DMS53 treated with DMSO at 0.1 percent for 48 hours (cell line): ENCODE results near the gene NLRP9.

Experiments used
- DNase-seq: peaks from one replicate; lab custom pipeline; 2025; ENCODE audit not compliant: unreplicated experiment; lab: John Stamatoyannopoulos, UW

Gene NLRP9

DNA sequence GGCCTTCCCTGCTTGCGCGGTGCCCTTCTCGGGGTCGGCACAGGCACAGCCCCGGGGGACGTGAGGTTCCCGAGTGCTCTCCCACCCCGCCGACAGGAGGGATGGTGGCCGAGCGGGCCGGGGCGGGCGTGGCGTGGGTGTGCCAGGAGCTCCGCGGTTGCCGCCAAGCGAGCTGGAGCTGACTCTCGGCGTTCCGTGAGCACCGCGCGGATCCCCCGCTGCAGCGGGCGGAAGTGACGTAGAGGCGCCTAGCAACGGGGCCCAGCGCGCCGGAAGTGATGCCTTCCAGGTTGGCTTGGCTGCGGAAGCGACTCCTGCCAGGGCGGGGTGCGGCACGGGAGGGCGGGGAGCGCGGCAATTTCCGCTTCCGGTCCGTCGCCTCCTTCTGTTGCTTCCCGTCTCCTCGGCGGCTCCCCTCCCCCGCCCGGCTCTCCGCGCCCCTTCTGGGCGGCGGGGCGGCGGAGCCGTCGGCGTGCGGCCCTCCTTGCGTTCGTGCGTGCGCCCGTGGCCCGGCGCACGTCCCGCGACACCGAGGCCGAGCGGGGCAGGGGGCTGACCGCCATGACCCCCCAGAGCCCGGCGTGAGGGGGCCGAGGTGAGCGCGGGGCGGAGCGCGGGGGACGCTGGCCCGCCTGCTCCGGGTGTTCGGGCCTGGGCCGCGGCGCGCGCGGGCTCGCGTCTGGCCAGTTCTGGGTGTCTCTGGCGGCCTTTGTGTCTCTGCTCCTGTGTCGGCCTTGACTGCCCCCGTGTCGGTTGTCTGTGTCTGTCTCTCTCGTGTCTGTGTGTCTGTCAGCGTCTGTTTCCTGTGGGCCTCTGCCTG lies 63.2 kb downstream of the NLRP9 start, which contains the start of gene EPN1:
Gene EPN1, plus strand, starts transcription at position 386 of the 820 bp plus-strand sequence. CDS start 3,402 bp downstream, outside the sequence.
- DNase-seq: peak; percentile 90

DNA sequence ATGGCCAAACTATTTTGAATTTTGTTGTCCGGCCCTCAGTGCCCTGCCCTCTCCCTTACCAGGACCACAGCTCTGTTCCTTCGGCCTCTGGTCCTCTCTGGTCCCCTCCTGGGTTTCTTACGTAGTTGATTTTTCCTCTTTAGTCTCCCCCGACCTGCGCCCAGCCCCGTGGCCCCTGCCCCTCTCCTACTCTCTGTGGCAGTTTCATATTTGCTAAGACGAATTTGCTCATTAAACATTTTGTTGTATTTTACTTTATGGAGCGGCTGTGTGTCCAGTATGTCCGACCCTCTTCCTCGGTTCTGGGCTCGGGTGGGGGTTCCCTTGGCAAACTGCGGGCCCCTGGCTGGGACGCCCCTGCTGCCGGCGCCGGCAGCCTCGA lies 63.8 kb downstream of the NLRP9 start:
- DNase-seq: no peak

DNA sequence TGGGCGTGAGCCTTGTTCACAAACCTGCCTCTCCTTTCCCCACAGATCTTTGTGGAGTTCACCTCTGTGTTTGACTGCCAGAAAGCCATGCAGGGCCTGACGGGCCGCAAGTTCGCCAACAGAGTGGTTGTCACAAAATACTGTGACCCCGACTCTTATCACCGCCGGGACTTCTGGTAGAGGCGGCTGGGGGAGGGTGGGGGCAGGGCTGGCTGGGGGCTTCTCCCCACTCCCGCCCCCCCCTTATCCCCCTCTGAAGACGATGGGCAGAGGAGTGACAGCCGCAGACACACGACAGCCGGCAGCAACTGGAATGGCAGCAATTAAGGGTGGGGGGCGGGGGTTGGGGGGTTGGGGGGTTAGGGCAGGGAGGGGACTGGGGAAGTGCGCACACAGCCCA lies 64.3 kb downstream of the NLRP9 start:
- DNase-seq: no peak

DNA sequence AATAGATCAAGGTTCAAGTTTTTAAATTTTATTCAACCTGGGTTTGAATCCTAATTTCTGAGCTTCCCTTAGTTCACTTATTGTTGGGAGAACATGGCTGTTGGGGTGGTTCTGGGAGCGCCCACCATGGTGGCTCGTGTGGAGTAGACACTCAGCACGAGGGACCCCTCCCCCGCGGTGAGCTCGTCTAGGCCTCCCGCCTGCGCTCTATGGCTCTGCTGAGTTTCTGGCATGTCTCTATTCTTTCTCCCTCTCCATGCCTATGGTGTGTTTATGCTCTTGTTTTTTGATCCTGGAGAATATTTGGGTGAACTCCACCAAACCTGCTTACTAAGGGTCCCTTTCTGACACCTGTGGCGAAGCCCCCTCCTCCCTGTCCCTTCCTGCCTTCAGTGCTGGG lies 64.7 kb downstream of the NLRP9 start:
- DNase-seq: no peak

DNA sequence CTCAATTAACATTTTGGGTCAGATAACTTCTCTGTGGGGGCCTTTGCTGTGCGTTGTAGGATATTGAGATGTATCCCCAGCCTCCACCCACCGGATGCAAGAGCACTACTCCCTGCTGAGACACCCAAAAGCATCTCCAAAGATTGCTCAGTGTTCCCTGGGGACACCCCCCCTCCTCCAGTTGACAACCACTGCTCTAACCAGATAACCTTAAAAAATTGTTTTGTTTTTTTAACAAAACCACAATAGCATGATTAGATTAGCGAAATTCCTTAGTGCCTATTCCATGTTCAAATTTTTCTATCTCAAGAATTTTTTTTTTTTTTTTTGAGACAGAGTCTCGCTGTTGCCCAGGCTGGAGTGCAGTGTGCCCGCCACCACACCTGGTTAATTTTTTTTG lies 65.8 kb downstream of the NLRP9 start:
- DNase-seq: no peak

DNA sequence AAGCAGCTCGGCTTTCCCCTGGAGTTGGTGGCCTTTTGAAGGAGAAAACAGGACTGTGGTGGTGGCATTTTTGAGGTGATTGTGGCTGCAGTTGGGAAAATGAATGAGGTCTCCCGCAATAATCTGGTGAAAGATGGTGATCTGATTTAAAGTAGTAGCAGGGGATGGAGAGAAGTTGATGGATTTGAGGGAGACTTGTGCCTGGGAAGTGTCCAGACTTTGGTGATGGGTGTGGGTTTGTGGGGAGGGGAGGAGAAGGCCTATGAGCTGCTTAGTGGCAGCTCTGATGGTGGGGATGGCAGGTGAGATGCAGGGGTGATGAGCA lies 67.2 kb downstream of the NLRP9 start:
- DNase-seq: no peak

DNA sequence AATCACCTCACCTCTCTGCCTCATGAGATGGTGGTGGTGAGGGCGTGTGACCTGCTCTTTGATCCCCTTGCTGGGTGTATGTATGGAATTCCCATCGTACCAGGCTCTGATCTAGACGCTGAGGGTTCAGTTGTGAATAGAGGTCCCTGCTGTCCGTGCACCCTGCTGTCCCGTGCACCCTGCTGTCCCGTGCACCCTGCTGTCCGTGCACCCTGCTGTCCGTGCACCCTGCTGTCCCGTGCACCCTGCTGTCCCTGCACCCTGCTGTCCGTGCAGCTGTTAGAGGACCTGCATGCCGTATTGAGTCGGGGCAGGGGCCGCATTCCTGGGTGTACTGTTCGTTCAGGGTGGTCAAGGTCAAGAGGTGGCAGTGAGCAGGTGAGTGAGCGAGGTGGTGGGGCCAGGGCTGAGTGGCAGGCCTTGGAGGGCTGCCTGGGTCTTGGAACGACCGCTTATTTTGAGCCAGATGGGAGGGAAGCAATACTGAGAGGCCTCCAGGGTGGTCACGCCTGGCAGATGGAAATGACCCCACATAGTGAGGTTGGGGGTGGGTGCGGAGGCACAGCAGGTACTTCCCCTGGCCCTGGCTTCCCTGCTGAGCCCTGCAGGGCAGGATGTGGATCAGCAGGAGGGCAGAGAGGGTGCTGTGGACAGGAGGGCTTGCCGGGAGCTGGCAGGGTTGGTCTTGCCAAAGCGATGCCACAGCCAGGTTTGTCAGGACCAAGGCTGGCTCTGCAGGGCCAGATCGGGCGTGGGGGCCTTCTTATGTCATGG lies 67.7 kb downstream of the NLRP9 start:
- no peak for DNase-seq

DNA sequence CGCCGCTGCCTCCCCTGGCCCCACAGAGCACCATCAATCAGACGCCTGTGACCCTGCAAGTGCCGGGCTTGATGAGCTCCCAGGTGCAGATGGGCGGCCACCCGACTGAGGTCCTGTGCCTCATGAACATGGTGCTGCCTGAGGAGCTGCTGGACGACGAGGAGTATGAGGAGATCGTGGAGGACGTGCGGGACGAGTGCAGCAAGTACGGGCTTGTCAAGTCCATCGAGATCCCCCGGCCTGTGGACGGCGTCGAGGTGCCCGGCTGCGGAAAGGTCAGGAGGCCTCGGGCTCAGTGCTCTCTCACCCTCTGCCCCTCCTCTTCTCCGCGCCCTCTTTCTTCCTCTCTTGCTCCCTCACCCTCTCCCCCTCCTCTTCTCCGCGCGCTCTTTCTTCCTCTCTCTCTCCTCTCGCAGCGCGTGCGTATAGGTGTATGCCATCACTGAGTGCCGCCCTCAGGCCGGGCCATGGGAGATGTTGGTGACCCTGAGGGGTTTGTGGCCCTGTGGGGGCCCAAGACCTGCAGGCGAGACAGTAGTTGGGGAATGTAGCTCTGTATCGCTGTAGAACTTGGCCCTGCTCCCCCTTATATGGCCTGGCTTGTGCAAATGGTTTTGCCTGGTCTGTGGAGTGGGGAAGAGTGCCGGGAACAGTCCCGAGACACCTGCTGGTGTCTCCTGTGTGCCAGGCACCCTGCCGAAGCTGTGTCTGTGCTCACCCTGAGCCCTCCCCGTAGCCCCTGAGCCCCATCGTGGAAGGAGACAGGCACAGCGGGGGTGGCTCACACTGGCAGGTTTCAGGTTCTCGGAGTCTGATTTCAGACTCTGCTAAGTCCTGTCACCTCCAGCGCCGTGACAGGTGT lies 68.6 kb downstream of the NLRP9 start:
- no peak for DNase-seq

DNA sequence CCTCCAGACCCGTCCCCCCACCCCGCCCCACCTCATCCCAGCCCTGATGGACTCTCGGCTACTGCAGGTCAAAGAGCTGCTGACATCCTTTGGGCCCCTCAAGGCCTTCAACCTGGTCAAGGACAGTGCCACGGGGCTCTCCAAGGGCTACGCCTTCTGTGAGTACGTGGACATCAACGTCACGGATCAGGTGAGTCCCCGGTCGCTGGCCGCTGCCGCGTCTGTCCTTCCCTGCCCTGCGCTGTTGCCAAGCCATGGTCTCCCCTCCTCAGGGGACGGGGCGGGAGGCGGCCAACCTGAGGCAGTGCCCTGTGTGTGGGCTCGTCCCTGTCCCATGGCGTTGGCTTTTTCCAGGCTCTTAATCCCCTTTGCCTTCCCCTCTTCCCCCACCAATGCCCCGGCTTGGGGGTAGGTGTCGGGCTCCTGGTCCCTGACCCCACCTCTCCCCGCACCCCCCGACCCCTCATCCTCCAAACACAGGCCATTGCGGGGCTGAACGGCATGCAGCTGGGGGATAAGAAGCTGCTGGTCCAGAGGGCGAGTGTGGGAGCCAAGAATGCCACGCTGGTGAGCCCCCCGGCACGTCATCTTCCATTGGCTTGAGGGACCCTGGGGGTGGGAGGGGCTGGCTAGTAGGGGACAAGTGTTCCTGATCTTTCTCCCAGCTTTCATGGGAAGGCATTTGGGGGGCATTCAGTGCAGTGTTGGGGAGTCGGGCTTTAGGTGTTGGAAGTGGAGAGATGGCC lies 69.4 kb downstream of the NLRP9 start:
- no peak for DNase-seq

DNA sequence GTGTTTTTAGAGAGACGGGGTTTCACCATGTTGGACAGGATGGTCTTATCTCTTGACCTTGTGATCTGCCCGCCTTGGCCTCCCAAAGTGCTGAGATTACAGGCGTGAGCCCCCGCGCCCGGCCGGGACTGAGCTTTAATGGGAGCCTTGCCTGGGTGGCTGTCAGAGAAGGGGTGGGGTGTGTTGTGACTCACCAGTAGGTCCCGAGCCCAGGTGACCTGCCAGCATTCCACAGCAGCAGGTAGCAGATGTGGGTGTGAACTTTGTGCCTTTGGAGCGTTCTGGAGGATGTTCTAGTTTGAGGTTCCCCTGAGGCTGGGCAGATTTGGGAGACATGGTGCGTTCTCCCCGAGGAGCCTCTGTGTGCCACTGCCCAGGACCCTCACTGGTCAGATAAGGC lies 70.2 kb downstream of the NLRP9 start:
- no peak for DNase-seq

DNA sequence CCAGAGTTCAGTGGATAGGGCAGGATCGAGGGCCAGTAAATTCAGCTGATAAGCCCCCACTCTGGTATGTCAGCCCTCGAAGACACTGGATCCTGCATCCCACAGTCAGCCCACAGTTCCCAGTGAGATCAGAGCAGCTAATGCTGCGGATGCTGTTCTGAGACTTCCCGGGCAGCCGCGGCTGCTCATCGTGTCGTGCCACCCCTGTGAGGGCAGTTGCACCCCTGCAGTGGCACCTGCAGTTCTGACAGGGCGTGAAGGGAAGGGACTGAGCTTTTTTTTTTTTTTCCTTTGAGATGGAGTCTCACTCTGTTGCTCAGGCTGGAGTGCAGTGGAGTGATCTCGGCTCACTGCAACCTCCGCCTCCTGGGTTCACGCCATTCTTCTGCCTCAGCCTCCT lies 70.7 kb downstream of the NLRP9 start:
- DNase-seq: no peak

DNA sequence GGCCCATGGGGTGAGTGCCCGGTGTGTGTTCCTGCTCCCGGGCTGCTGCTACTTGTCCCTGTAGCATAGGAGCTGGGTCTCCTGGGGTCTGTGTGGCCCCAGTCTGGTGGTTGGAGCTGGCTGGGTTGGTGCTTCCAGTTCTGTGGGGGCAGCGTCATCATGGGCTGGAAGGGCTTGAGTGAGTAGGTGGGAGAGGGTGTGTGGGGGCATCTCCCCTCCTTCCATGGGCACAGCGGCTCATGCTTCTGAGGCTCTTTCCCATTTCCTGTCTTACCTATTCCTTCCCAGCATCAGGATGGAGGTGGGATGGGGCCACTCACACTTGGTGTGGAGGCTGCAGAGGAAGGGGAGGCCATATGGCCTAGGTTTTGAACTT lies 71.2 kb downstream of the NLRP9 start:
- DNase-seq: no peak

DNA sequence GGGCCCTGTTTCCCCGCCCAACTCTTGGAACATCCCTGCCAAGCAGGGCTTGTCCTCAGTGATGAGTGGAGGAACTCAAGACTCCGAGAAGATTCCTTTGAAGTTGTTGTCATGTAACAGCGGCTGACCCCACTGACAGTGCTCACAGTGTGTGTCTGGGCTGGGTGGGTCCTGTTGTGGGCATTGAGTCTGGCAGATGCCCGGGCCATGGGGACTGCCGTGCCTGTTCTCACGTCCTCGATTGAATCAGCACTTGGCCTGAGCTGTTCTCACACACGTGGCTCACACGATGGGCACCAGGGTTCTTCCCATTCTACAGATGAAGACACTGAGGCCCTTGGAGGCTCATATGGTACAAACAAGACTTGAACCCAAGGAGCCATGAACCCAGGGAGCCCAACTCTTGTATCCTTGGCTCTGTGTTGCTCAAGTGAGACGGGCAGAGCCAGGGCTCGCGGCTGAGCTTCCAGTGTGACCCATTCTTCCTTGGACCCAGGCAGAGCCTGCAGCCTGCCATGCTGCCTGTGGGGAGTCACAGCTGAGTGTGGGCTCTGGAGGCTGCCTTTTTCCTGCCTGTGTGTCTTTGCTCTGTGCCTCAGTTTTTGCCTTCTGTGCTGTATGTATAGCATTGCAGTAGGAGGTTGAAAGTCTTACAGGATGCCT lies 71.7 kb downstream of the NLRP9 start:
- DNase-seq: no peak

DNA sequence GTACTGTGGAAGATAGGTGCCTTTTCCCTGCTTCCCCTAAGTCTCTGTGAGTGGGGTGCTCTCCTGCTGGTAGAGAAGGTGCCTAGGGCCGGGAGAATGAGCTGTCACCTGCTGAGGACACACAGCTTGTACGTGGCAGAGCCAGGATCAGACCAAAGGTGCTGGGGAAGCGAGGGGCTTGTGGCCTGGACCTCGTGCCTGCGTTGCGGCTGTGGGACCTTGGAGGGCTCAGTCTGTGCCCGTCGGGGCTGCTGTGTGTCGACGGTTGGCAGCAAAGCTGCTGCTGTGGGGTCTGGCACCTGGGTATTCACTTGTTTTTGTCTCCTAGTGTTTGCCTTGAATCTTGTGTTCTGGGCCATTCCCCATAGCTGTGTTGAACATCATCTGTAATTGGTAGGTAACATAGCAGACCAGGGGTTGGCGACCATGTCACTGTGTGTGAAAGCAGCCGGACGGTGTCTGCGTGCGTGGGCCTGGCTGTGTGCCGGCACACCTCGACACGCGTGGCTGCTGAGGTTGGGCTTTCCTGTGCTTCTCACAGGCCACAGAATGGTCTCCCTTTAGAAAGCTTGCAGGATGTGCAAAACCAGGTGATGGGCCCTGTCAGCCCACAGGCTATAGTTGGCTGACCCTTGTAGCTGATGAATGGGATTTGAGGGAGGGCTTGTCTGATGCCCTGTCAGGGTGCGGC lies 74.2 kb downstream of the NLRP9 start:
- no peak for DNase-seq

DNA sequence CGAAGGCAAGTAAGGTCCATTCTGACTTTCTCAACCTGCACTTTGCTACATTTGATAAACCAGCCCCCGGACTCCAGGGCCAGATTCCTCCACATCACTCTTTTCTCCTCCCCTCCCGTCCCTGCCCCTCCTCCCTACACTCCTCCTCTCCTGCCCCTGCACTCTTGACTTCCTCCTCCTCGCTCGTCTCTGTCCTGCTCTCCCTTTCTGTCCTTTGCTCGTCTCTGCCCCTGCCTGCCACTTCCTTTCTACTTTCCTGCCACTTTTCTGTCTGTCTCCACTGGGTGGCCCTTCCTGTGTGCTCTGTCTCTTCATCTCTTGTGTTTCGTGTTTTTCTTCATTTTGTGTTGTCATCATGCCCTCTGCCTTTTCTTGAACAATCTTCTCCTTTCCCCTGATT lies 76.4 kb downstream of the NLRP9 start:
- DNase-seq: no peak

DNA sequence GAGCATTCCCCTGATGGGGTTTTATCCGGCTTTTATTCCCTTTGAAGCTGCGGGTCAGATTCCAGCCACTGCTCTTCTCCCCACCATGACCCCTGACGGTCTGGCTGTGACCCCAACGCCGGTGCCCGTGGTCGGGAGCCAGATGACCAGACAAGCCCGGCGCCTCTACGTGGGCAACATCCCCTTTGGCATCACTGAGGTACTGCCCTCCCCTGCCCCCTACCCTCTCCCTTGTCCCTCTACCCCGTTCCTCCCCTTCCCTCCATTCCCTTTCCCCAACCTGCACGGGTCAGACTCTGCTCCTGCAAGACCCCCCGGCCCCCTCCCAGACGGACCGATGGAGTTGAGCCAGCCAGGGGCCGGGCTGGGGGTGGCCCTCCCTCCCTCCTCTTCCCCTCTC lies 77.2 kb downstream of the NLRP9 start:
- no peak for DNase-seq

DNA sequence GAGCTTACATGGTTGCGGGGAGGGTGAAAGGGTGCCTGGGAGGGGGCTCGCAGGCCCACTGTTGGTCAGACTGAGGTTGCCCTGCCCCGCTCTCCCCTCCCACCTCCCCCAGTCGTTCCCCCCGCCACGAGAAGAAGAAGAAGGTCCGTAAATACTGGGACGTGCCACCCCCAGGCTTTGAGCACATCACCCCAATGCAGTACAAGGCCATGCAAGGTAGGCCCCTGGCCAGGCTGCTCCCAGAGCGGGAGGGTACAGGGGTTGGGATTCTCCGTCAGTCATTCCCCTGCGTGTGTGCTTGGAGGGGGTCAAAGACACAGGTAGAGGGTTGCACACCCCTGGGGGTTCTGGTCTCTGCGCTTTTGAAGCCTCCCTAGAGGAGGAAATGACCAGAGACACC lies 77.8 kb downstream of the NLRP9 start:
- DNase-seq: no peak

DNA sequence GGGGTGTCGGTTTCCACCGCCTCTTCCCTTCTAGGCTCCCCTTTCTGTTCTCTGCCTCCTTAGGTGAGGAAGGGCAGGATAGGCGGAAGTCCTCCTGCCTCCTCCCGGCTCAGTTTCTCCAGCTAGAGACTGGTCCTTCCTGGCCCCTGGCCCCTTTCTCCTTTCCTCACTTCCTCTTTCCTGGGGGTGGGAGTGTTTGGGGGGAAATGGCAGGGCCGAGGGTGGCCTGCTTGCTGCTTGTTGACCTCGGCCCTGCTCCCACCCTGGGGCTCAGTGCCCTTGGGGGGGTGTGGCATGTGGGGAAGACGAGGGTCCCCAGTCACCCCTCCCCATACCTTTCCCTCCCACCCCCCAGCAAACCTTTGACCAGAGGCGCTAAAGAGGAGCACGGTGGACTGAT lies 78.4 kb downstream of the NLRP9 start:
- DNase-seq: no peak

DNA sequence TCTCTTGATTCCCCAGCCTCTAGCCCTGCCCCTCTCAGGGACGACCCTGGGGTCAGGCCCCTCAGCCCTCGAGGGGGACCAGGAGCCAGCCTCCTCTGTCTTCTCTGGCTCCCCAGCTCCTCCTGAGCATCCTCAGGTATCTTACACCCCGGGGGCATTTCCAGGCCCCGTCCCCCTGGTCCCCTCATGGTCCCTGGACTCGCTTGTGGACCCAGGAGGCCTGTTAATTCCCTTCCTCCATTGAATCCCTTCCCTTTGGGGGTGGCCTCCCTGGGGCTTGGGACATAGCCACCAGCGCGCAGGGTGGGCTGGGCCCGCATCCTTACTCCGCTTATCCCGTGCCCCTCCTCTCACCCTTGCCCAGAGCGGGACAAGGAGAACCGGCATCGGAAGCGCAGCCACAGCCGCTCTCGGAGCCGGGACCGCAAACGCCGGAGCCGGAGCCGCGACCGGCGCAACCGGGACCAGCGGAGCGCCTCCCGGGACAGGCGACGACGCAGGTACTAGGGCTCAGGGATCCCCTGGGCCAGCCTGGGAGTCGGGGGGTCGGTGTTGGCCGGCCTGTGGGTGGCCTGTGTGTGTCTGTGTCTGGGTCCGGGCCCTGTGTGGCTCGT lies 79.2 kb downstream of the NLRP9 start:
- no peak for DNase-seq
